ENCODE results near the gene CTNNBIP1. TPM values are rescaled to one million over a fixed set of nuclear protein-coding genes. Genes with fewer than 3 reads are reported as not detected.

Gene CTNNBIP1
- total and polyA plus RNA-seq, 9 of the 15 experiments (the other 6 are each of a cell fraction or from before 2014, with no cell fraction given): 0.65 to 29.2 (median 14.7) TPM

- TF ChIP-seq DNMT1 (IDR thresholded peaks at IDR 0.05): no peak
- peak; percentile 12 to 22; a peak in 2 of 4 replicates for TF ChIP-seq RAD21 (CRISPR knock-in tag; conservative IDR thresholded peaks at IDR 0.05 in 1 of 2, IDR thresholded peaks at IDR 0.05 in 1 of 2)
- TF ChIP-seq ATF4 (CRISPR knock-in tag; IDR thresholded peaks at IDR 0.05): no peak
- no peak for TF ChIP-seq PCBP2 (IDR thresholded peaks at IDR 0.05; ENCODE audit: low read depth, low read length, poor library complexity, severe bottlenecking)
- peak in 1 of 2 experiments; percentile 21; a peak in 1 of 4 replicates for TF ChIP-seq ARNT (IDR thresholded peaks at IDR 0.05)
- TF ChIP-seq MGA (IDR thresholded peaks at IDR 0.05): no peak
- TF ChIP-seq ZNF197 (CRISPR knock-in tag; IDR thresholded peaks at IDR 0.05; ENCODE audit: low read depth): peak; percentile 92
- TF ChIP-seq KLF16 (IDR thresholded peaks at IDR 0.05): no peak
- TF ChIP-seq FOXM1 (IDR thresholded peaks at IDR 0.05; ENCODE audit: low read depth): peak; percentile 45
- TF ChIP-seq FOXM1 (CRISPR knock-in tag; IDR thresholded peaks at IDR 0.05; ENCODE audit: low read depth): no peak
- TF ChIP-seq ZNF41 (CRISPR knock-in tag; conservative IDR thresholded peaks at IDR 0.05): 0 out of 2 replicates have a peak, but pooled peaks have one; percentile 60
- 0 out of 2 replicates have a peak, but pooled peaks have one; percentile 59 for TF ChIP-seq TEAD2 (tag; IDR thresholded peaks at IDR 0.05)
These were observed 19.6 kb upstream of the CTNNBIP1 start (continued) for GRCh38 chr1:9929431-9930385.
